Endothelial cell of umbilical vein (primary cell): ENCODE measurements around the gene MED27. TPM values are rescaled to one million over a fixed set of nuclear protein-coding genes. Genes with fewer than 3 reads are reported as not detected.

Experiments
- BruUV-seq: library from RNA; stranded (reverse); fragments of 400-500 nt; replicated peaks from 2 replicates; lab custom pipeline; 2021; lab: Mats Ljungman, UMichigan
- CTCF ChIA-PET: fragments of 300-600, 350-600 bp; sonication (Branson Sonifier 250); formaldehyde crosslinking; loops from one replicate; lab custom pipeline; 2021; ENCODE audit warnings: antibody characterized with exemption, inconsistent platforms; lab: Charles Lee
- POLR2A ChIA-PET: fragments of 300-600, 350-600 bp; sonication (Branson Sonifier 250); formaldehyde crosslinking; loops from one replicate; lab custom pipeline; 2021; ENCODE audit warnings: antibody characterized with exemption, inconsistent platforms; lab: Charles Lee
- DNase-seq: peaks from one replicate; pipeline ENCODE4 v3.0.0-alpha.2; 2011; ENCODE audit warnings: low read depth, low spot score
- FAIRE-seq: peaks from 2 replicates; lab custom pipeline; 2011; peaks lifted over from hg19 to GRCh38; lab: Jason Lieb, UNC
- H2AFZ ChIP-seq: 2 replicates; pipeline ENCODE4 v1.6.0; 2012; ENCODE audit warnings: low read depth, low read length, control low read depth, inconsistent platforms
- H3K27ac ChIP-seq: 2 replicates; pipeline ENCODE4 v1.5.1; 2011; ENCODE audit warnings: low read depth, mild to moderate bottlenecking, control low read depth, low read length, moderate library complexity; ENCODE audit not compliant: insufficient read depth
- H3K27me3 ChIP-seq, 2 experiments: 2 replicates each; pipeline versions ENCODE4 v1.6.0 to v1.6.1; 2011; ENCODE audit warnings: low read length in 2 of 2, mixed read lengths in 1 of 2; ENCODE audit not compliant: control insufficient read depth in 2 of 2, insufficient read depth in 2 of 2
- H3K36me3 ChIP-seq, 2 experiments: 2 replicates in 1 of 2; 3 replicates in 1 of 2; pipeline ENCODE4 v1.5.1; 2011; ENCODE audit warnings: low read length in 2 of 2, mild to moderate bottlenecking in 1 of 2, moderate library complexity in 1 of 2; ENCODE audit not compliant: control insufficient read depth in 2 of 2, insufficient read depth in 2 of 2; ENCODE audit errors: extremely low read depth in 1 of 2
- H3K4me1 ChIP-seq: 3 replicates; pipeline ENCODE4 v1.5.1; 2011; ENCODE audit warnings: mild to moderate bottlenecking, low read length; ENCODE audit not compliant: control insufficient read depth, insufficient read depth; ENCODE audit errors: extremely low read depth
- H3K4me2 ChIP-seq: 2 replicates; pipeline ENCODE4 v1.6.1; 2011; ENCODE audit warnings: low read length, control low read depth, mixed read lengths; ENCODE audit not compliant: insufficient read depth
- H3K4me3 ChIP-seq, 3 experiments: fragments of 200-600 bp in 1 of 3; sonication (generic), shearing (Covaris generic) in 1 of 3; replicated peaks in 1 of 3; 2 replicates each; pipeline ENCODE4 v1.5.1; 2011 to 2016; ENCODE audit warnings: control low read depth in 3 of 3, low read length in 3 of 3, mild to moderate bottlenecking in 2 of 3, inconsistent platforms in 1 of 3, low read depth in 1 of 3, moderate library complexity in 1 of 3; ENCODE audit not compliant: insufficient read depth in 1 of 3
- H3K79me2 ChIP-seq: 2 replicates; pipeline ENCODE4 v1.6.0; 2012; ENCODE audit warnings: low read length, inconsistent platforms; ENCODE audit not compliant: control insufficient read depth, insufficient read depth
- H3K9ac ChIP-seq: replicated peaks from 2 replicates; pipeline ENCODE3; 2011; ENCODE audit warnings: low read length, control low read depth; ENCODE audit not compliant: insufficient read depth; ENCODE audit errors: extremely low read depth
- H3K9me1 ChIP-seq: replicated peaks from 3 replicates; pipeline ENCODE4 v1.6.0; 2011; ENCODE audit warnings: mild to moderate bottlenecking, low read length; ENCODE audit not compliant: control insufficient read depth, insufficient read depth; ENCODE audit errors: extremely low read depth
- H3K9me3 ChIP-seq: replicated peaks from 2 replicates; pipeline ENCODE4 v1.5.1; 2012; ENCODE audit warnings: low read length, inconsistent platforms; ENCODE audit not compliant: control insufficient read depth, insufficient read depth
- H4K20me1 ChIP-seq: replicated peaks from 2 replicates; pipeline ENCODE3; 2011; ENCODE audit warnings: mild to moderate bottlenecking, low read length; ENCODE audit not compliant: control insufficient read depth, insufficient read depth; ENCODE audit errors: extremely low read depth
- EZH2 ChIP-seq: IDR thresholded peaks from 2 replicates; pipeline ENCODE4 v1.6.1; 2012; ENCODE audit warnings: borderline replicate concordance, low read depth, mild to moderate bottlenecking, moderate library complexity, low read length, inconsistent platforms; ENCODE audit not compliant: severe bottlenecking
- FOS ChIP-seq: IDR thresholded peaks from 2 replicates; pipeline ENCODE4 v1.6.1; 2011; ENCODE audit warnings: mild to moderate bottlenecking, low read length, moderate library complexity, borderline replicate concordance; ENCODE audit not compliant: insufficient read depth
- GATA2 ChIP-seq: IDR thresholded peaks from 2 replicates; pipeline ENCODE4 v1.7.0; 2011; ENCODE audit warnings: low read depth, mild to moderate bottlenecking, moderate library complexity, mixed read lengths, low read length; ENCODE audit not compliant: insufficient read length, insufficient read depth
- JUN ChIP-seq: IDR thresholded peaks from 2 replicates; pipeline ENCODE4 v1.6.1; 2011; ENCODE audit warnings: borderline replicate concordance, low read depth; ENCODE audit not compliant: insufficient read length, insufficient read depth
- MYC ChIP-seq: IDR thresholded peaks from one replicate; pipeline ENCODE4 v1.6.1; 2011; ENCODE audit warnings: mild to moderate bottlenecking, low read depth, low read length
- POLR2A ChIP-seq: IDR thresholded peaks from 2 replicates; pipeline ENCODE4 v1.6.1; 2012; ENCODE audit warnings: low read depth, mild to moderate bottlenecking, control low read depth, low read length
- POLR2AphosphoS5 ChIP-seq: IDR thresholded peaks from 2 replicates; pipeline ENCODE4 v1.6.1; 2012; ENCODE audit warnings: low read depth, mild to moderate bottlenecking, control low read depth, low read length, moderate library complexity; ENCODE audit not compliant: insufficient read depth
- dilution Hi-C: fragments of 300-500 bp; cut with MboI; formaldehyde crosslinking; loops from one replicate; pipeline ENCODE4 v1.15.0; 2019; ENCODE audit warnings: low sequenced_read_pairs; ENCODE audit not compliant: extremely low pct_ligation_motif_present
- intact Hi-C: fragments of 100-400 bp; cut with micrococcal nuclease; formaldehyde crosslinking; loops from one replicate; pipeline ENCODE4 v1.10.0; 2022
- polyA plus RNA-seq, 4 experiments: library from polyadenylated mRNA; depleted of rRNA in 3 of 4; stranded (reverse) in 3 of 4; unstranded in 1 of 4; fragments of >200 nt; gene quantifications; 2 replicates each; pipeline versions ENCODE4 v1.2.1 to v1.2.3, GENCODE V29; 2011 to 2012; ENCODE audit warnings: missing spikeins in 1 of 4
- total RNA-seq: library from RNA; stranded (reverse); gene quantifications from 2 replicates; pipeline ENCODE4 v1.2.3, GENCODE V29; 2021
- TF ChIP-seq, protein P1 (sequence below), 2 donors: IDR thresholded peaks; 1 replicate in 1 of 2; 2 replicates in 1 of 2; pipeline ENCODE4 v1.5.1; 2011; ENCODE audit warnings: low read length in 2 of 2, mild to moderate bottlenecking in 2 of 2, moderate library complexity in 2 of 2, control low read depth in 1 of 2, inconsistent platforms in 1 of 2, low read depth in 1 of 2; ENCODE audit not compliant: insufficient read depth in 1 of 2; ENCODE audit errors: extremely low read depth in 1 of 2
- TF ChIP-seq, protein P2 (sequence below): IDR thresholded peaks from 2 replicates; pipeline ENCODE4 v1.6.1; 2011; ENCODE audit not compliant: insufficient read depth, insufficient read length

Gene MED27
- total and polyA plus RNA-seq, 2 donors (not counting 3 experiments of a cell fraction or from before 2014, with no cell fraction given), result 27.9 to 47.8 TPM

DNA sequence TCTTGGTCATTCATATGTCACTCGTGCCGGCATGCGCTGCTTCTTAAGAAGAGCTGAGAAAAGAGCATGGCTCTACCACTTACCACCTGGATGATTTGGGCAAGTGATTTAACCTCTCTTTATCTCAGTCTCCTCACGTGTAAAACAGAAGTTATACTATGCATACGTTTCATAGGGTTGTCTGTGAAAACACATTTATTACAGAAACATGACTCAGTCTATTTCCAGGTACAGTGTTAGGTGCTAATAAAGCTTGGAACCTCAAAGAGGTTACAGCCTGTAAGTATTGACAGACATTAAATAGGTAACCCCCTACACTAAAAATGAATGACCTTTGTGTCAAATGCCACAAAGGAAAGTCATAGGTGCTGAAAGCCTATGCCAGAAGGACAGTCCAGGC is 43.1 kb downstream of the MED27 start:
- Histone ChIP-seq H3K4me3 (no peak overlapping the region), H3K27ac (no peak overlapping the region), H3K9ac (no peak overlapping the region), H3K79me2 (peaks cover 18% of the 10 kb centered on the region), H3K9me3 (no peaks in the 10 kb centered on the region), H3K4me1 (no peaks in the 10 kb centered on the region), H2AFZ (no peak overlapping the region), H3K36me3 (no peaks in the 10 kb centered on the region), H3K27me3 (no peaks in the 10 kb centered on the region), H3K4me2 (no peak overlapping the region), H4K20me1 (no peaks in the 10 kb centered on the region), H3K9me1 (no peaks in the 10 kb centered on the region)
- ChIA-PET CTCF (interaction anchor here (1.7 kb wide), 1 partner anchor 9 kb away, joined by 8 read pairs; no protein-coding TSS in a partner anchor), POLR2A (no interaction called here)
- dilution Hi-C loops (no loop called here), intact Hi-C loops (no loop called here)
- no TSS peak for BruUV-seq
- FAIRE-seq (no peak), DNase-seq (no peak)
- TF ChIP-seq POLR2A, result no peak
- TF ChIP-seq FOS, result no peak
- no peak for TF ChIP-seq GATA2
- no peak for TF ChIP-seq MYC
- no peak for TF ChIP-seq POLR2AphosphoS5
- TF ChIP-seq, protein P1, sequence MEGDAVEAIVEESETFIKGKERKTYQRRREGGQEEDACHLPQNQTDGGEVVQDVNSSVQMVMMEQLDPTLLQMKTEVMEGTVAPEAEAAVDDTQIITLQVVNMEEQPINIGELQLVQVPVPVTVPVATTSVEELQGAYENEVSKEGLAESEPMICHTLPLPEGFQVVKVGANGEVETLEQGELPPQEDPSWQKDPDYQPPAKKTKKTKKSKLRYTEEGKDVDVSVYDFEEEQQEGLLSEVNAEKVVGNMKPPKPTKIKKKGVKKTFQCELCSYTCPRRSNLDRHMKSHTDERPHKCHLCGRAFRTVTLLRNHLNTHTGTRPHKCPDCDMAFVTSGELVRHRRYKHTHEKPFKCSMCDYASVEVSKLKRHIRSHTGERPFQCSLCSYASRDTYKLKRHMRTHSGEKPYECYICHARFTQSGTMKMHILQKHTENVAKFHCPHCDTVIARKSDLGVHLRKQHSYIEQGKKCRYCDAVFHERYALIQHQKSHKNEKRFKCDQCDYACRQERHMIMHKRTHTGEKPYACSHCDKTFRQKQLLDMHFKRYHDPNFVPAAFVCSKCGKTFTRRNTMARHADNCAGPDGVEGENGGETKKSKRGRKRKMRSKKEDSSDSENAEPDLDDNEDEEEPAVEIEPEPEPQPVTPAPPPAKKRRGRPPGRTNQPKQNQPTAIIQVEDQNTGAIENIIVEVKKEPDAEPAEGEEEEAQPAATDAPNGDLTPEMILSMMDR (IDR thresholded peaks at IDR 0.05; ENCODE audit: extremely low read depth in 1 of 2, insufficient read depth in 1 of 2, low read depth in 1 of 2, low read length in 2 of 2), result no peak
- TF ChIP-seq EZH2, result no peak
- TF ChIP-seq, protein P2, sequence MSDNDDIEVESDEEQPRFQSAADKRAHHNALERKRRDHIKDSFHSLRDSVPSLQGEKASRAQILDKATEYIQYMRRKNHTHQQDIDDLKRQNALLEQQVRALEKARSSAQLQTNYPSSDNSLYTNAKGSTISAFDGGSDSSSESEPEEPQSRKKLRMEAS, result no peak
- TF ChIP-seq JUN, result no peak
